A549 (cell line): ENCODE results near the gene ABCB6. TPM values are rescaled to one million over a fixed set of nuclear protein-coding genes. Genes with fewer than 3 reads are reported as not detected.

Source experiments
- ATAC-seq, 2 experiments: fragments of 200-7000 bp in 1 of 2; fragments of >200 bp in 1 of 2; cut with Nextera tagmentation in 1 of 2; cut with Tn5 transposase in 1 of 2; 3 replicates each; pipeline versions ENCODE4 v1.8.0 to v1.9.1; 2018 to 2020; ENCODE audit warnings: mild to moderate bottlenecking in 1 of 2, moderate library complexity in 1 of 2
- CTCF ChIA-PET: fragments of 300-600 bp; sonication (Branson Sonifier 250); formaldehyde crosslinking; extraction: SDS; loops from one replicate; lab custom pipeline; 2021; ENCODE audit warnings: antibody characterized with exemption, inconsistent platforms; lab: Yijun Ruan, JAX
- POLR2A ChIA-PET: fragments of 350-600 bp; formaldehyde crosslinking; extraction: SDS; loops from one replicate; lab custom pipeline; 2021; ENCODE audit warnings: antibody characterized with exemption, inconsistent platforms; lab: Yijun Ruan, JAX
- DNase-seq, 2 experiments: peaks; one replicate each; pipeline versions ENCODE4 v3.0.0 to v3.0.0-alpha.2; 2011 to 2016; ENCODE audit warnings: low read depth in 1 of 2, low spot score in 1 of 2
- FAIRE-seq: peaks from 2 replicates; lab custom pipeline; 2011; peaks lifted over from hg19 to GRCh38; lab: Jason Lieb, UNC
- H3K27ac ChIP-seq, 2 experiments: fragments of >200 bp; sonication (Bioruptor Twin); formaldehyde crosslinking; 3 replicates each; pipeline ENCODE4 v1.5.1; 2016 to 2017
- H3K4me1 ChIP-seq: fragments of >200 bp; sonication (Bioruptor Twin); formaldehyde crosslinking; 3 replicates; pipeline ENCODE4 v1.6.1; 2016
- H3K4me2 ChIP-seq: fragments of >200 bp; sonication (Bioruptor Twin); formaldehyde crosslinking; 3 replicates; pipeline ENCODE4 v1.6.1; 2016
- H3K4me3 ChIP-seq: fragments of >200 bp; sonication (Bioruptor Twin); formaldehyde crosslinking; 3 replicates; pipeline ENCODE4 v1.5.1; 2016
- H3K9me3 ChIP-seq: fragments of >200 bp; sonication (Bioruptor Twin); formaldehyde crosslinking; 3 replicates; pipeline ENCODE4 v1.6.1; 2016
- CHD4 ChIP-seq: fragments of 200-600 bp; sonication (generic); IDR thresholded peaks from 2 replicates; pipeline ENCODE4 v1.6.1; 2016; ENCODE audit warnings: antibody characterized with exemption, mild to moderate bottlenecking, borderline replicate concordance
- EP300 ChIP-seq, 2 experiments: fragments of >200 bp; sonication (Bioruptor Twin); formaldehyde crosslinking; IDR thresholded peaks; 2 replicates in 1 of 2; 3 replicates in 1 of 2; pipeline ENCODE4 v1.6.1; 2016 to 2017
- FOSB ChIP-seq: fragments of 250-450 bp; sonication (Bioruptor Pico); IDR thresholded peaks from 2 replicates; pipeline ENCODE4 v1.5.0; 2020; ENCODE audit warnings: mild to moderate bottlenecking, moderate library complexity
- FOXS1 ChIP-seq: fragments of 250-450 bp; sonication (Bioruptor Pico); IDR thresholded peaks from 2 replicates; pipeline ENCODE4 v1.5.0; 2020; ENCODE audit warnings: mild to moderate bottlenecking, moderate library complexity
- GATA3 ChIP-seq: IDR thresholded peaks from 2 replicates; pipeline ENCODE4 v1.6.1; 2012; ENCODE audit warnings: borderline replicate concordance
- HEYL ChIP-seq: fragments of 250-450 bp; sonication (Bioruptor Pico); IDR thresholded peaks from 2 replicates; pipeline ENCODE4 v1.8.0; 2021; ENCODE audit warnings: mild to moderate bottlenecking, moderate library complexity
- HOXB13 ChIP-seq: fragments of 250-450 bp; sonication (Bioruptor Pico); IDR thresholded peaks from 2 replicates; pipeline ENCODE4 v1.5.0; 2020; ENCODE audit warnings: low read depth, mild to moderate bottlenecking, moderate library complexity
- HOXB5 ChIP-seq: fragments of 250-450 bp; sonication (Bioruptor Pico); IDR thresholded peaks from 2 replicates; pipeline ENCODE4 v1.5.0; 2020; ENCODE audit warnings: mild to moderate bottlenecking, moderate library complexity
- JUN ChIP-seq, 2 experiments: fragments of >200 bp; sonication (Bioruptor Twin); formaldehyde crosslinking; IDR thresholded peaks; 2 replicates in 1 of 2; 3 replicates in 1 of 2; pipeline ENCODE4 v1.6.1; 2016 to 2017
- KDM1A ChIP-seq: fragments of 200-600 bp; sonication (generic); IDR thresholded peaks from 2 replicates; pipeline ENCODE4 v1.6.1; 2016; ENCODE audit warnings: low read depth, mild to moderate bottlenecking
- MYC ChIP-seq: IDR thresholded peaks from 2 replicates; pipeline ENCODE4 v1.6.1; 2012; ENCODE audit warnings: mild to moderate bottlenecking, inconsistent platforms, low read length, improper control_type of control experiment, borderline replicate concordance
- NPAS2 ChIP-seq: fragments of 250-450 bp; sonication (Bioruptor Pico); IDR thresholded peaks from 2 replicates; pipeline ENCODE4 v1.8.0; 2022; ENCODE audit warnings: mild to moderate bottlenecking, moderate library complexity, borderline replicate concordance
- RCOR1 ChIP-seq: fragments of 150-350 bp; IDR thresholded peaks from 2 replicates; pipeline ENCODE4 v1.6.1; 2014; ENCODE audit warnings: antibody characterized with exemption, low read length, low read depth
- SREBF2 ChIP-seq: fragments of 450-650 bp; IDR thresholded peaks from 2 replicates; pipeline ENCODE4 v1.6.1; 2014; ENCODE audit warnings: mild to moderate bottlenecking, moderate library complexity
- TFCP2L1 ChIP-seq: fragments of 250-450 bp; sonication (Bioruptor Pico); IDR thresholded peaks from 2 replicates; pipeline ENCODE4 v1.5.0; 2021; ENCODE audit warnings: mild to moderate bottlenecking
- TP53 ChIP-seq: fragments of 250-450 bp; sonication (Bioruptor Pico); IDR thresholded peaks from 2 replicates; pipeline ENCODE4 v1.5.0; 2021; ENCODE audit warnings: mild to moderate bottlenecking, moderate library complexity
- ZC3H11A ChIP-seq: fragments of 450-650 bp; IDR thresholded peaks from 2 replicates; pipeline ENCODE4 v1.6.1; 2014; ENCODE audit warnings: antibody characterized with exemption, mild to moderate bottlenecking
- WGBS: methylation state at CpG from one replicate; pipeline ENCODE4 v1.1.6; 2017; ENCODE audit errors: missing lambda C conversion rate; 5-methylcytosine and 5-hydroxymethylcytosine counted together
- polyA plus RNA-seq, 4 experiments: library from polyadenylated mRNA; depleted of rRNA in 3 of 4; stranded (reverse); fragments of >200 nt; fragmentation: RNase III in 1 of 4; extraction: RNeasy Plus Mini Kit Qiagen cat#74134 plus additional on column Dnase treatment in 1 of 4; gene quantifications; 2 replicates in 3 of 4; 3 replicates in 1 of 4; pipeline ENCODE4 v1.2.3, GENCODE V29; 2011 to 2017
- TF ChIP-seq, protein P1 (sequence below): IDR thresholded peaks from 2 replicates; pipeline ENCODE4 v1.6.1; 2012; ENCODE audit warnings: low read depth, borderline replicate concordance
- TF ChIP-seq, protein P2 (sequence below): fragments of 250-450 bp; sonication (Bioruptor Pico); IDR thresholded peaks from 2 replicates; pipeline ENCODE4 v1.5.0; 2020; ENCODE audit warnings: low read depth, mild to moderate bottlenecking, moderate library complexity
- TF ChIP-seq, protein P3 (sequence below): fragments of 200-600 bp; sonication (generic); IDR thresholded peaks from 2 replicates; pipeline ENCODE4 v1.6.1; 2016; ENCODE audit warnings: antibody characterized with exemption, mild to moderate bottlenecking, moderate library complexity

The ABCB6 gene
- polyA plus RNA-seq, 2 of the 4 experiments (the other 2 are of a cell fraction) = 51.3 to 62.5 TPM

DNA sequence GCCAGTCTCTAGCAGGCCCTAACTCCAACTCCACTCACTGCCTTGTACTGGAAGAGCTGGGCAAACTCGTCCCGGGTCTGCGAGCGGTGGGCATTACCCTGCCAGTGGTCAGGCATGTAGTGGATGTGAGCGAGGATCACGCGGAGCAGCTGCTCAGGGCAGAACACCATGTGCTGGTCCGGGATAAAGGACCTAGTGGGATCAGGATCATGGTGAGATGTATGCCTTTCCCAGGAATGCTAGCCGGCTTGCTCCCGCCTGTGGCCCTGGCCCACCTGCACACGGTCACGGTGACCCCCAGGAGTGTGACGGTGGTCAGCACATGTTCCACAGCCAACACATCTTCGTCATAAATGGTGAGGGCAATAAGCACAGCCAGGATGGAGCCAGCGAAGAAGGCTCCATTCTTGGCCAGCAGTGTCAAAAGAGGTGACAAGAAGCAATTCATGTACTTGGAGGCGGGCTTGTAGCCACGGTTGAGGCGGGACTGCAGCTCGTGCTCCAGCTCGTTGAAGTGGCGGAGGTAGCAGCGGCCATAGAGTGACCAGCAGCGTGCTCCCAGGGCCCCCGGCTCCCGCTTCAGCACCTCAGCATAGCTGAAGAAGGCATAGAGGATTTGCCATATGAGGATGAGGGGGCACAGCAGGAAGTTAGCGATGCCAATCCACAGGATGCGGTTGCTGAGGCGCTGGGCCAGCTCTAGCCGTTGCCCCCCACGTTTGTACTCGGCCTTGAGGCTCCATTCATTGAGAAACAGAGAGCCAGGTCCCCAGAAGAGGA lies 5.3 kb upstream of the ABCB6 start (continued):
- TF ChIP-seq, protein P1, sequence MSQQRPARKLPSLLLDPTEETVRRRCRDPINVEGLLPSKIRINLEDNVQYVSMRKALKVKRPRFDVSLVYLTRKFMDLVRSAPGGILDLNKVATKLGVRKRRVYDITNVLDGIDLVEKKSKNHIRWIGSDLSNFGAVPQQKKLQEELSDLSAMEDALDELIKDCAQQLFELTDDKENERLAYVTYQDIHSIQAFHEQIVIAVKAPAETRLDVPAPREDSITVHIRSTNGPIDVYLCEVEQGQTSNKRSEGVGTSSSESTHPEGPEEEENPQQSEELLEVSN = no peak
- no peak for TF ChIP-seq FOXS1

DNA sequence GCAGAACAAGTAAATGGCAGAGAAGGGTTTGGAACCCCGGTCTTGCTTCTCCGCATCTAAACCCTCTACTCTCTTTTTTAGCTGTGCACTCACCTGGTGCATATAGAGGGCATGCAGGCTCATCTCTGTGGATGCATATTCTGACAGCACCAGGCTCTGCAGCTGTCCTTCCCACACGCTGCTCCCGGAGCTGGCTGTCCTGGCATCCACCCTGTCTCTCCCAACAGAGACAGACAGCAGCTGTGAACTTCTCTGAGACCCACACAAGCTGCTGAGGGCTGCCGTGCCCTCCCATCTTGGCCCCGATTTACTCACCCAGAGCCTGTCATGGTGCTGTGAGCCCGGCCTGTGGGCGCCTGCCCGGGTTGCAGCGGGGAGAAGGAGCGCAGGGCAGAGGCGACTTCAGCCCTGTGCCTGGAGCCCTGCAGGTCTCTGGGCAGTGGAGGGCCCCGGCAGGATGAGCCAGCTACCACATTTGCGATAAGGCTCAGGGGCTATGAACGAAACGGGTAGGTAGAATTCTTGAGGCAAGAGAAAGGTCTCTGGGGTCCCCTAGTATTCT lies 3.3 kb upstream of the ABCB6 start:
- Histone ChIP-seq H3K9me3 (no peaks in the 10 kb centered on the region), H3K4me3 (no peak overlapping the region), H3K4me2 (no peak overlapping the region), H3K4me1 (peaks cover 12% of the 10 kb centered on the region), H3K27ac (no peak overlapping the region)
- 90% methylated on average over 16 of the region's 16 CpGs for WGBS
- no peak for FAIRE-seq
- no peak for DNase-seq
- no peak for ATAC-seq
- TF ChIP-seq FOSB (no peak), HOXB5 (CRISPR knock-in tag) (no peak), JUN (IDR thresholded peaks at IDR 0.05) (no peak), TP53 (CRISPR knock-in tag) (no peak), HOXB13 (CRISPR knock-in tag) (no peak), KDM1A (no peak), EP300 (IDR thresholded peaks at IDR 0.05) (no peak), ZC3H11A (no peak), TFCP2L1 (no peak), GATA3 (no peak), HEYL (no peak), NPAS2 (CRISPR knock-in tag) (no peak), SREBF2 (no peak), RCOR1 (no peak), CHD4 (no peak), MYC (no peak)
- TF ChIP-seq, protein P2, sequence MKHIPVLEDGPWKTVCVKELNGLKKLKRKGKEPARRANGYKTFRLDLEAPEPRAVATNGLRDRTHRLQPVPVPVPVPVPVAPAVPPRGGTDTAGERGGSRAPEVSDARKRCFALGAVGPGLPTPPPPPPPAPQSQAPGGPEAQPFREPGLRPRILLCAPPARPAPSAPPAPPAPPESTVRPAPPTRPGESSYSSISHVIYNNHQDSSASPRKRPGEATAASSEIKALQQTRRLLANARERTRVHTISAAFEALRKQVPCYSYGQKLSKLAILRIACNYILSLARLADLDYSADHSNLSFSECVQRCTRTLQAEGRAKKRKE (CRISPR knock-in tag) = no peak
- TF ChIP-seq, protein P3, sequence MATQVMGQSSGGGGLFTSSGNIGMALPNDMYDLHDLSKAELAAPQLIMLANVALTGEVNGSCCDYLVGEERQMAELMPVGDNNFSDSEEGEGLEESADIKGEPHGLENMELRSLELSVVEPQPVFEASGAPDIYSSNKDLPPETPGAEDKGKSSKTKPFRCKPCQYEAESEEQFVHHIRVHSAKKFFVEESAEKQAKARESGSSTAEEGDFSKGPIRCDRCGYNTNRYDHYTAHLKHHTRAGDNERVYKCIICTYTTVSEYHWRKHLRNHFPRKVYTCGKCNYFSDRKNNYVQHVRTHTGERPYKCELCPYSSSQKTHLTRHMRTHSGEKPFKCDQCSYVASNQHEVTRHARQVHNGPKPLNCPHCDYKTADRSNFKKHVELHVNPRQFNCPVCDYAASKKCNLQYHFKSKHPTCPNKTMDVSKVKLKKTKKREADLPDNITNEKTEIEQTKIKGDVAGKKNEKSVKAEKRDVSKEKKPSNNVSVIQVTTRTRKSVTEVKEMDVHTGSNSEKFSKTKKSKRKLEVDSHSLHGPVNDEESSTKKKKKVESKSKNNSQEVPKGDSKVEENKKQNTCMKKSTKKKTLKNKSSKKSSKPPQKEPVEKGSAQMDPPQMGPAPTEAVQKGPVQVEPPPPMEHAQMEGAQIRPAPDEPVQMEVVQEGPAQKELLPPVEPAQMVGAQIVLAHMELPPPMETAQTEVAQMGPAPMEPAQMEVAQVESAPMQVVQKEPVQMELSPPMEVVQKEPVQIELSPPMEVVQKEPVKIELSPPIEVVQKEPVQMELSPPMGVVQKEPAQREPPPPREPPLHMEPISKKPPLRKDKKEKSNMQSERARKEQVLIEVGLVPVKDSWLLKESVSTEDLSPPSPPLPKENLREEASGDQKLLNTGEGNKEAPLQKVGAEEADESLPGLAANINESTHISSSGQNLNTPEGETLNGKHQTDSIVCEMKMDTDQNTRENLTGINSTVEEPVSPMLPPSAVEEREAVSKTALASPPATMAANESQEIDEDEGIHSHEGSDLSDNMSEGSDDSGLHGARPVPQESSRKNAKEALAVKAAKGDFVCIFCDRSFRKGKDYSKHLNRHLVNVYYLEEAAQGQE = no peak
- ChIA-PET POLR2A (no interaction called here), CTCF (interaction anchor here (0.6 to 7.3 kb wide), 6 partner anchors 21 to 190 kb away, joined by 3 to 79 read pairs (median 18); partner anchors contain the start of gene DNAJB2)
